ENCODE measurements around the gene MRGPRF.

Gene MRGPRF

DNA sequence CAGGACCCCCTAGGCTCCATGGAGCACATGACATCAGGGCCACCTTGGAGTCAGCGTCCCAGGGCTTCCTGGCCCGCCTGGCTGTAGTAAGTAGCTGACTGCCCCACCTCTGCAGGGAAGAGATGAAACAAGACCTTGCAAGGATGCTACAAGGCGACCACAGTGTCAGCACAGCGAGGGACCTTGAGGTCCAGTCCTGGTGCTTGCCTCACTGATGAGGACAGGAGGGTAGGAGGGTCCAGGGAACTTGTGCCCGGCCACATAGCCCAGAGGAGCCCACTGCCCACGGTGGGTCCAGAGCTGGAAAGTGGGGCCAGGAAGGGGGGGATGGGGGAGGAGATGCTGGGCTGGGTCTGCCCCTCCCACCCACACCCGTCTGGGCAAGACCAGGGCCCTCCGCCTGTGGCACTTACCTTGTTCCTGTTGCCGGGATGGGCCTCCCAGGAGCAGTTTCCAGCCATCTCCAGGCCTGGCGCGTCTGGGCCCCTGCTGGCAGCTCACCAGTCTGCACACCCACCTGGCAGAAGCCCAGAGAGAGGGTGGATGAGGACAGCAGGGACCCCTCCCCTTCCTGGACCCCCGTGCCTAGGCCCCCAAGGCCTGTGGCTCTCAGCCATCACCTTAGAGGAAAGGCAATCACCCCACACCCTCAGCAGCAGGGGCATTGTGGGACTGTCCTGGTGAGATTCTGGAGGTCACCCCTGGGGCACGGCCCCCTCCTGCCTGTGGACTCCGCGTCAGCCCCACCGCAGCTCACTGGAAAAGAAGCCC, 3.4 kb downstream of the MRGPRF start:
- no peak overlapping the region for H3K27ac ChIP-seq
- no peak for TF ChIP-seq CTCF (conservative IDR thresholded peaks at IDR 0.05; ENCODE audit: low read depth, low read length)
- H3K27me3 ChIP-seq (ENCODE audit: insufficient read depth, low read depth) = peaks cover 73% of the 10 kb centered on the region
- H3K9ac ChIP-seq = no peak overlapping the region
- no peak overlapping the region for H3K4me3 ChIP-seq (IDR thresholded peaks at IDR 0.05; ENCODE audit: insufficient read depth, low read depth, low read length)
- H3K4me2 ChIP-seq = no peak overlapping the region
- H3K36me3 ChIP-seq (ENCODE audit: insufficient read depth) = no peaks in the 10 kb centered on the region
- H2AFZ ChIP-seq (ENCODE audit: low read depth) = no peak overlapping the region
- H3K79me2 ChIP-seq (ENCODE audit: insufficient read depth, low read depth) = no peaks in the 10 kb centered on the region
- H3K4me1 ChIP-seq (ENCODE audit: low read depth, poor library complexity, severe bottlenecking) = no peaks in the 10 kb centered on the region
- no peaks in the 10 kb centered on the region for H4K20me1 ChIP-seq (ENCODE audit: insufficient read depth)

- no peaks in the 10 kb centered on the region for H3K36me3 ChIP-seq (ENCODE audit: insufficient read depth)
- H4K20me1 ChIP-seq (ENCODE audit: insufficient read depth) = no peaks in the 10 kb centered on the region
- no peak overlapping the region for H2AFZ ChIP-seq (ENCODE audit: low read depth)
- H3K4me3 ChIP-seq (IDR thresholded peaks at IDR 0.05; ENCODE audit: insufficient read depth, low read depth, low read length) = no peak overlapping the region
- no peak overlapping the region for H3K4me2 ChIP-seq
- H3K27me3 ChIP-seq (ENCODE audit: insufficient read depth, low read depth) = peaks cover 80% of the 10 kb centered on the region
- H3K27ac ChIP-seq = no peak overlapping the region
- H3K4me1 ChIP-seq (ENCODE audit: low read depth, poor library complexity, severe bottlenecking) = no peaks in the 10 kb centered on the region
- no peak for TF ChIP-seq CTCF (conservative IDR thresholded peaks at IDR 0.05; ENCODE audit: low read depth, low read length)
- no peak overlapping the region for H3K9ac ChIP-seq
- no peaks in the 10 kb centered on the region for H3K79me2 ChIP-seq (ENCODE audit: insufficient read depth, low read depth)
Measured at GRCh38 chr11:69008737-69009440, 4.2 kb downstream of the MRGPRF start.

DNA sequence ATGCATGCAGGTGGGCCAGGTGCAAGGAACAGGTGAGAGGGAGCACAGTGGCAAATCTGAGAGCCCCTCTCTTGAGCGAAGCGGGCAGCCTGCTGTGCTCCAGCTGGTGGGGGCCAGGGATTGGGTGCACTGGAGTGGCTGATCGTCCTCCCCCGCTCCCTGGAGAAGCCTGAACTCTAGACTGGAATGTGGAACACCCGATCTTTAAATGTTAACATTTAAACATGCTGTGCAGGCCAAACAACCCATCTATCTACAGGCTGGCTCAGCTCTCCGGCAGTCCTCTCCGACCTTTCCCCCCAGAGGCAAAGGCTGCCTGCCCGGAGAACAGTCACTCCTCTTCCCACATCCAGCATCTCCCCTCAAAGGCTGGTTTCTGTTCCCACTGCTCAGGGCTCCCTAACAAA, 5.1 kb downstream of the MRGPRF start:
- Histone ChIP-seq H3K9ac (no peak overlapping the region), H3K4me1 (ENCODE audit: low read depth, poor library complexity, severe bottlenecking) (no peaks in the 10 kb centered on the region), H3K4me3 (IDR thresholded peaks at IDR 0.05; ENCODE audit: insufficient read depth, low read depth, low read length) (no peak overlapping the region), H3K79me2 (ENCODE audit: insufficient read depth, low read depth) (no peaks in the 10 kb centered on the region), H2AFZ (ENCODE audit: low read depth) (no peak overlapping the region), H3K27me3 (ENCODE audit: insufficient read depth, low read depth) (peaks cover 81% of the 10 kb centered on the region), H3K4me2 (no peak overlapping the region), H3K36me3 (ENCODE audit: insufficient read depth) (no peaks in the 10 kb centered on the region), H4K20me1 (ENCODE audit: insufficient read depth) (no peaks in the 10 kb centered on the region), H3K27ac (no peak overlapping the region)
- no peak for TF ChIP-seq CTCF (conservative IDR thresholded peaks at IDR 0.05; ENCODE audit: low read depth, low read length)

DNA sequence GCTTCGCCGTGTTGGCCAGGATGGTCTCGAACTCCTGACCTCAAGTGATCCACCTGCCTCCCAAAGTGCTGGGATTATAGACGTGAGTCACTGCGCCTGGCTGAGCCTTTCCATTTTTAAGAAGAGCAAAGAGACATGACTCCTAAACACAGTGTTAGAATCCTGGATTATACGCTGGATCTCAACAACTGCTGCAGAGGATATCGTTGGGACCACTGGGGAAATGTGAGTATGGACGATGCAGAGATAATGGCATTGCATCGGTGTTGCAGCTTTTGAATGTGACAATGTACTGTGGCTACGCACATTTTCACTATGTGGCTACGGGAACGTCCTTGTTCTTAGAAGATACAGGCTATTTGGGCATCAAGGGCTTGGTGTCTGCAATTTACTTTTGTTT, 6.2 kb downstream of the MRGPRF start:
- Histone ChIP-seq H3K36me3 (ENCODE audit: insufficient read depth) (no peaks in the 10 kb centered on the region), H4K20me1 (ENCODE audit: insufficient read depth) (no peaks in the 10 kb centered on the region), H3K4me1 (ENCODE audit: low read depth, poor library complexity, severe bottlenecking) (no peaks in the 10 kb centered on the region), H3K79me2 (ENCODE audit: insufficient read depth, low read depth) (no peaks in the 10 kb centered on the region), H3K4me2 (no peak overlapping the region), H3K9ac (no peak overlapping the region), H3K4me3 (IDR thresholded peaks at IDR 0.05; ENCODE audit: insufficient read depth, low read depth, low read length) (no peak overlapping the region), H2AFZ (ENCODE audit: low read depth) (no peak overlapping the region), H3K27me3 (ENCODE audit: insufficient read depth, low read depth) (peaks cover 81% of the 10 kb centered on the region), H3K27ac (no peak overlapping the region)
- TF ChIP-seq CTCF (conservative IDR thresholded peaks at IDR 0.05; ENCODE audit: low read depth, low read length) = no peak
